Raji (cell line): ENCODE data around the gene CCSAP.

ENCODE experiments used
- POLR2A ChIP-seq: IDR thresholded peaks from 2 replicates; pipeline ENCODE4 v1.6.1; 2011; ENCODE audit warnings: low read depth, low read length, control low read depth; ENCODE audit not compliant: insufficient read depth

Gene CCSAP

GRCh38 chr1:229344139-229344538 lies 1.3 kb upstream of the CCSAP start:
- TF ChIP-seq POLR2A = no peak

GRCh38 chr1:229341774-229342655 lies 832 bp downstream of the CCSAP start:
- peak; percentile 85 for TF ChIP-seq POLR2A

GRCh38 chr1:229340496-229340895 lies 2.4 kb downstream of the CCSAP start:
- no peak for TF ChIP-seq POLR2A

GRCh38 chr1:229339520-229339919 lies 3.3 kb downstream of the CCSAP start:
- no peak for TF ChIP-seq POLR2A

- TF ChIP-seq POLR2A = no peak
Observed at GRCh38 chr1:229339086-229339485, 3.8 kb downstream of the CCSAP start.

DNA sequence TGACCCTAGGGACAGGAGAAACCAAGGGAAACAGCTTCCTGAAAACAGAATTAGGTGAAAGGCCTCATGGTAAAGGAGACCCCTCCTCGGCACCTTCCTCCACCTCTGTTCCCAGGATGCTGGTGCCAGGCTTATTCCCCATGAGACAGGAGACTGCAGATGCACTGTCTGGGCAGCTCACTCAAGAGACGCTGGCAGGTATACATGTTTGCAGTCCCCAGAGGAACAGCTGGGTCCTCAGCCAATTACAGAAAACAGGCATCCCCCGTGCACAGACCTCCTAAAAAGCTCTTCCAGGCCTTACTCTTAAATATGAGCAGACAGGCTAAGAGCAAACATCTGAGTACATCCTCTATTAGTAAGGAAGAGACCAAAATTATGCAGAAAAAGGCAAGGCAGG lies 6.5 kb downstream of the CCSAP start:
- TF ChIP-seq POLR2A = no peak

- no peak for TF ChIP-seq POLR2A
Observed at GRCh38 chr1:229334716-229335115, 8.1 kb downstream of the CCSAP start.

DNA sequence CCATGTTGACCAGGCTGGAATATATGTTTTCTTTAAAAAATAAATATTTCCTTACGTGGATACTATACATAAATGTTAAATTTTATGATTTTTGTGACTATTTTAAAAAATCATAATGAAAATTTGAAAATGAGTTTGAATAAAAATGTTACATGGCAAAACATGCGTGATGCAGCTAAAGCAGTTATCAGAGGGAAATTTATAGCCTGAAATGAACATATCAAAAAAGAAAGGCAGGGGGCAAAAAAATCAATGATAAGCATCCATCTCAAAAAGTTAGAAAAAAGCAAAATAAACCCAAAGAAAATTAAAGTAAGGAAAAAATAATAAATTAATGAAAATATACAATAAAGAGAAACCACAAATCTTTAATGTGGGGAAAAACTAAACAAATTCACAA lies 8.6 kb downstream of the CCSAP start:
- TF ChIP-seq POLR2A = no peak

DNA sequence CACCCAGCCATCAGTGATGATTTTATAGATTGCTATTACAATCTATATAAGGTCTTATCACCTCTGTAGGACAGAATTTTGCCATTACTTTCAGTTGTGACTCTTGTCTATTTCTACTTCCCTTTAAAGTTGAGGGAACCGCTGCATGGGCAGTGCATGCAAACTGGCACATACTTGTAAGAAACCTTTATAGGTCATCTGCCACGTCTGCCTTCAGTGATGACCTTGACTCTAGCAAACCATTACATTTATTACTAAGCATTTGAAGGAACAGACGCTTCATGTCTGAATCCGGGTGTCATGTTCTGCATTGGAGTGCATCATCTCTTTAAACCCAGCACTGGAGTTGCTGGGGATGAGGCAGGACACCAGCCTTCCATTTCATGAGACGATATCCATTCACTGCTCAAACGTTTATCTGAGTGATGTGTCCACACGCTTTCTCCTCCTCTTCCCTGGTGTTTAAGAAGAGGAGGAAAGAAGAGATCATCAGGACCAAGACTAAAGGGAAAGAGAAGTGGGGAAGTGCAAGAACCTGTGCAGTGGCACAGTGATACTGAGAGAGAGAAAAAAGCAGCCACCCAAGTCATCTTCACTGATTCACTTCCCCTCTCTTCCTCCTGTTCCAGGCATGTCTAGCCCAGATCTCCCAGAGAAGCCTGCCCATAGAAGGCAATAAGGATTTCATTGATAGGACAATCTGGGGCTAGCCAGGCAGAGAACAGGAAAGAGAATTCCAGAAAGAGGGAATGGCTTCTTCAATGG lies 14.1 kb downstream of the CCSAP start:
- TF ChIP-seq POLR2A = no peak

- TF ChIP-seq POLR2A = no peak
Observed at GRCh38 chr1:229326601-229327000, 16.2 kb downstream of the CCSAP start.

GRCh38 chr1:229325853-229326487 lies 16.9 kb downstream of the CCSAP start:
- no peak for TF ChIP-seq POLR2A

DNA sequence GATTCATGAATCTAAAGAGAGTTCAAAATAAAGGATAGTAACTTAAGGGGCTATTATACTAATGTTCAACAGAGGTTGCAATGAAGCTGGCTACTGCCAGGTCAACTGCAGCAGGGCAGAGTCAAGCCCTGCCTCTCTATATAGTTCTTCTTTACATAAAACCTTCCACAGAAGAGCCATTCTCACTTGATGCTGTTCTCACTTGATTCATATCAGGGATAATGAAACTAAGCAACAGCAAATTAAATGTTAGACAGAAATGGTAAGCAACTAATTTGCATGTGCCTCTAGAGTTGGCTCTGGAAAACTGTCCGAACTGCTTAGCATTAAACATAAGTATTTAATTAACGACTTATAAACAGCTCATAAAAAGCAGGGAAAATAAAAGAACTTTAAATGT lies 17.4 kb downstream of the CCSAP start:
- TF ChIP-seq POLR2A = no peak

DNA sequence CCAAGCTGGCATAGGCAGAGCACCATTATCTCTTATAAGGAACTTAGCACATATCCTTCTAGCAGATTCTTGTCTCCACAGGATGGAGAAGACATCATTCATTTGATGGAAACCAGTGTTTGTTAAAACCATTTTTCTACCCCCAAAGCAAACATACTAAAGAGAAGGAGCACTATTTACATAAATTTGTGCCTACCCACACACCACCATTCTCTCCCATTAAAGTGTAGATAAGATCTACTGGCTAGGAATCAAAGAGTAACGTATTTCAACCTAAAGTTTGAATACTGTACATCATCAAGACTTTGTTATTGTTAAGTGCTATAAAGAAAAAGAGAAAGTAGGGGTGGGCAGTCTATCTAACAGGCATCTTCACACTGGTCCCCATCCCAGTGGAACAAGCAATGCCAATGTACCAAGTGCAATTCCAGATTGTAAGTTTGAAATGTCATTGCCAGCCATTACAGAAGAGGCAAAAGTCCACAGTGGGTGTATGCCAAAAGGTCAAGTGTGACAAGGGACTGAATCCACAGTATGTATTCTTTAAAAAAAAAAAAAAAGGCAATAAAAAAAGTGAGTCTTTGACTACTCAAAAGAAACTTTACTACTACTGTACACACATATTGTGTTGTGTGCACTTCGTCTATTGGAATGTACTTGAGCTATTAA lies 18.8 kb downstream of the CCSAP start:
- TF ChIP-seq POLR2A = no peak

- TF ChIP-seq POLR2A = no peak
Observed at GRCh38 chr1:229323201-229323600, 19.6 kb downstream of the CCSAP start.

GRCh38 chr1:229319487-229319886 lies 23.4 kb downstream of the CCSAP start:
- TF ChIP-seq POLR2A = no peak

GRCh38 chr1:229318056-229318455 lies 24.8 kb downstream of the CCSAP start:
- no peak for TF ChIP-seq POLR2A

DNA sequence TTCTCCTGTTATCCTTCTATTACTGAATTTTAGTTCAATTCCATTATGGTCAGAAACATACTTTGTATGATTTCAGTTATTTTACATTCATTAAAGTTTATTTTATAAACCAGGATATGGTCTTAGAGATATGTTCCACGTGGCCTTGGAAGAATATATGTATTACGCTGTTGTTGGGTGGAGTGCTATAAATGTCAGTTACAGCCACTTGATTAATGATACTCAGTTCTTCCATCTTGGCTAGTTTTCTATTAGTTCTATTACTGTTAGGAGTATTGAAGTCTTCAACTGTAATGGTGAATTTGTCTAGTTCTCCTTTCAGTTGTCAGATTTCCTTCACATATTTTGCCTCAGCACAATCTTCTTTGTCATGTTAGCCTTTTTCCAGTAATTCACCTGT lies 26.7 kb downstream of the CCSAP start:
- TF ChIP-seq POLR2A = no peak
